Endothelial cell of umbilical vein (primary cell): ENCODE data around the gene CTIF. TPM values are rescaled to one million over a fixed set of nuclear protein-coding genes. Genes with fewer than 3 reads are reported as not detected.

Experiments used
- BruUV-seq: library from RNA; stranded (reverse); fragments of 400-500 nt; replicated peaks from 2 replicates; lab custom pipeline; 2021; lab: Mats Ljungman, UMichigan
- CTCF ChIA-PET: fragments of 300-600, 350-600 bp; sonication (Branson Sonifier 250); formaldehyde crosslinking; loops from one replicate; lab custom pipeline; 2021; ENCODE audit warnings: antibody characterized with exemption, inconsistent platforms; lab: Charles Lee
- POLR2A ChIA-PET: fragments of 300-600, 350-600 bp; sonication (Branson Sonifier 250); formaldehyde crosslinking; loops from one replicate; lab custom pipeline; 2021; ENCODE audit warnings: antibody characterized with exemption, inconsistent platforms; lab: Charles Lee
- DNase-seq: peaks from one replicate; pipeline ENCODE4 v3.0.0-alpha.2; 2011; ENCODE audit warnings: low read depth, low spot score
- FAIRE-seq: peaks from 2 replicates; lab custom pipeline; 2011; peaks lifted over from hg19 to GRCh38; lab: Jason Lieb, UNC
- H2AFZ ChIP-seq: 2 replicates; pipeline ENCODE4 v1.6.0; 2012; ENCODE audit warnings: low read depth, low read length, control low read depth, inconsistent platforms
- H3K27ac ChIP-seq: 2 replicates; pipeline ENCODE4 v1.5.1; 2011; ENCODE audit warnings: low read depth, mild to moderate bottlenecking, control low read depth, low read length, moderate library complexity; ENCODE audit not compliant: insufficient read depth
- H3K27me3 ChIP-seq, 2 experiments: 2 replicates each; pipeline versions ENCODE4 v1.6.0 to v1.6.1; 2011; ENCODE audit warnings: low read length in 2 of 2, mixed read lengths in 1 of 2; ENCODE audit not compliant: control insufficient read depth in 2 of 2, insufficient read depth in 2 of 2
- H3K36me3 ChIP-seq, 2 experiments: 2 replicates in 1 of 2; 3 replicates in 1 of 2; pipeline ENCODE4 v1.5.1; 2011; ENCODE audit warnings: low read length in 2 of 2, mild to moderate bottlenecking in 1 of 2, moderate library complexity in 1 of 2; ENCODE audit not compliant: control insufficient read depth in 2 of 2, insufficient read depth in 2 of 2; ENCODE audit errors: extremely low read depth in 1 of 2
- H3K4me1 ChIP-seq: 3 replicates; pipeline ENCODE4 v1.5.1; 2011; ENCODE audit warnings: mild to moderate bottlenecking, low read length; ENCODE audit not compliant: control insufficient read depth, insufficient read depth; ENCODE audit errors: extremely low read depth
- H3K4me2 ChIP-seq: 2 replicates; pipeline ENCODE4 v1.6.1; 2011; ENCODE audit warnings: low read length, control low read depth, mixed read lengths; ENCODE audit not compliant: insufficient read depth
- H3K4me3 ChIP-seq, 3 experiments: fragments of 200-600 bp in 1 of 3; sonication (generic), shearing (Covaris generic) in 1 of 3; replicated peaks in 1 of 3; 2 replicates each; pipeline ENCODE4 v1.5.1; 2011 to 2016; ENCODE audit warnings: control low read depth in 3 of 3, low read length in 3 of 3, mild to moderate bottlenecking in 2 of 3, inconsistent platforms in 1 of 3, low read depth in 1 of 3, moderate library complexity in 1 of 3; ENCODE audit not compliant: insufficient read depth in 1 of 3
- H3K79me2 ChIP-seq: 2 replicates; pipeline ENCODE4 v1.6.0; 2012; ENCODE audit warnings: low read length, inconsistent platforms; ENCODE audit not compliant: control insufficient read depth, insufficient read depth
- H3K9ac ChIP-seq: replicated peaks from 2 replicates; pipeline ENCODE3; 2011; ENCODE audit warnings: low read length, control low read depth; ENCODE audit not compliant: insufficient read depth; ENCODE audit errors: extremely low read depth
- H3K9me1 ChIP-seq: replicated peaks from 3 replicates; pipeline ENCODE4 v1.6.0; 2011; ENCODE audit warnings: mild to moderate bottlenecking, low read length; ENCODE audit not compliant: control insufficient read depth, insufficient read depth; ENCODE audit errors: extremely low read depth
- H3K9me3 ChIP-seq: replicated peaks from 2 replicates; pipeline ENCODE4 v1.5.1; 2012; ENCODE audit warnings: low read length, inconsistent platforms; ENCODE audit not compliant: control insufficient read depth, insufficient read depth
- H4K20me1 ChIP-seq: replicated peaks from 2 replicates; pipeline ENCODE3; 2011; ENCODE audit warnings: mild to moderate bottlenecking, low read length; ENCODE audit not compliant: control insufficient read depth, insufficient read depth; ENCODE audit errors: extremely low read depth
- CTCF ChIP-seq, 2 donors: IDR thresholded peaks; 1 replicate in 1 of 2; 2 replicates in 1 of 2; pipeline ENCODE4 v1.5.1; 2011; ENCODE audit warnings: low read length in 2 of 2, mild to moderate bottlenecking in 2 of 2, moderate library complexity in 2 of 2, control low read depth in 1 of 2, inconsistent platforms in 1 of 2, low read depth in 1 of 2; ENCODE audit not compliant: insufficient read depth in 1 of 2; ENCODE audit errors: extremely low read depth in 1 of 2
- EZH2 ChIP-seq: IDR thresholded peaks from 2 replicates; pipeline ENCODE4 v1.6.1; 2012; ENCODE audit warnings: borderline replicate concordance, low read depth, mild to moderate bottlenecking, moderate library complexity, low read length, inconsistent platforms; ENCODE audit not compliant: severe bottlenecking
- JUN ChIP-seq: IDR thresholded peaks from 2 replicates; pipeline ENCODE4 v1.6.1; 2011; ENCODE audit warnings: borderline replicate concordance, low read depth; ENCODE audit not compliant: insufficient read length, insufficient read depth
- MYC ChIP-seq: IDR thresholded peaks from one replicate; pipeline ENCODE4 v1.6.1; 2011; ENCODE audit warnings: mild to moderate bottlenecking, low read depth, low read length
- POLR2A ChIP-seq: IDR thresholded peaks from 2 replicates; pipeline ENCODE4 v1.6.1; 2012; ENCODE audit warnings: low read depth, mild to moderate bottlenecking, control low read depth, low read length
- POLR2AphosphoS5 ChIP-seq: IDR thresholded peaks from 2 replicates; pipeline ENCODE4 v1.6.1; 2012; ENCODE audit warnings: low read depth, mild to moderate bottlenecking, control low read depth, low read length, moderate library complexity; ENCODE audit not compliant: insufficient read depth
- dilution Hi-C: fragments of 300-500 bp; cut with MboI; formaldehyde crosslinking; loops from one replicate; pipeline ENCODE4 v1.15.0; 2019; ENCODE audit warnings: low sequenced_read_pairs; ENCODE audit not compliant: extremely low pct_ligation_motif_present
- intact Hi-C: fragments of 100-400 bp; cut with micrococcal nuclease; formaldehyde crosslinking; loops from one replicate; pipeline ENCODE4 v1.10.0; 2022
- polyA plus RNA-seq, 4 experiments: library from polyadenylated mRNA; depleted of rRNA in 3 of 4; stranded (reverse) in 3 of 4; unstranded in 1 of 4; fragments of >200 nt; gene quantifications; 2 replicates each; pipeline versions ENCODE4 v1.2.1 to v1.2.3, GENCODE V29; 2011 to 2012; ENCODE audit warnings: missing spikeins in 1 of 4
- total RNA-seq: library from RNA; stranded (reverse); gene quantifications from 2 replicates; pipeline ENCODE4 v1.2.3, GENCODE V29; 2021

The CTIF gene
- total and polyA plus RNA-seq, 2 donors (not counting 3 experiments of a cell fraction or from before 2014, with no cell fraction given) = 20.9 to 57.7 TPM

DNA sequence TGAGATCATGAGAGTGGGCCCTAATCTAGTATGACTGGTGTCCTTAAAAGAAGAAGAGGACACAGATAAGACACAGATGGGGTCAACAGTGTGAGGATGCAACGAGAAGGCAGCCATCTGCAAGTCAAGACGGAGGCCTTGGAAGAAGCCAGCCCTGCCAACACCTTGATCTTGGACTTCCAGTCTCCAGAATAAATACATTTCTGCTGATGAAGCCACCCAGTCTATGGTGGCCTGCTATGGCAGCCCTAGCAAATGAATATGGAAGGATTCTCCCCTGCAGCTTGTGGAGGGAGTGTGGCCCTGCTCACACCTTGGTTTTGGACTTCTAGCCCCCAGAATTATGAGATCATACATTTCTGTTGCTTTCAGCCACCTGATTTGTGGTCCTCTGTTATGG is 12.3 kb downstream of the CTIF start:
- FAIRE-seq (no peak), DNase-seq (no peak)
- BruUV-seq = no TSS peak
- Histone ChIP-seq H3K4me3 (no peak overlapping the region), H3K9me1 (no peaks in the 10 kb centered on the region), H3K27me3 (no peaks in the 10 kb centered on the region), H3K4me1 (peaks cover 11% of the 10 kb centered on the region), H4K20me1 (no peaks in the 10 kb centered on the region), H3K27ac (no peak overlapping the region), H3K79me2 (peaks cover 10% of the 10 kb centered on the region), H3K4me2 (no peak overlapping the region), H3K9me3 (no peaks in the 10 kb centered on the region), H3K36me3 (peaks cover 0 to 4% of the 10 kb centered on the region in 2 experiments), H2AFZ (no peak overlapping the region), H3K9ac (no peak overlapping the region)
- dilution Hi-C loops = no loop called here
- ChIA-PET CTCF (no interaction called here), POLR2A (no interaction called here)
- intact Hi-C loops = no loop called here
- TF ChIP-seq CTCF (IDR thresholded peaks at IDR 0.05; ENCODE audit: extremely low read depth in 1 of 2, insufficient read depth in 1 of 2, low read depth in 1 of 2, low read length in 2 of 2) (no peak), POLR2A (no peak), EZH2 (no peak), MYC (no peak), POLR2AphosphoS5 (no peak)

GRCh38 chr18:48552130-48552529 is 13.3 kb downstream of the CTIF start:
- H3K36me3 ChIP-seq = peaks cover 0 to 5% of the 10 kb centered on the region in 2 experiments
- H3K9me3 ChIP-seq = no peaks in the 10 kb centered on the region
- ChIA-PET POLR2A (no interaction called here), CTCF (no interaction called here)
- H3K4me2 ChIP-seq = no peak overlapping the region
- H2AFZ ChIP-seq = no peak overlapping the region
- no peak overlapping the region for H3K27ac ChIP-seq
- H3K27me3 ChIP-seq = no peaks in the 10 kb centered on the region
- BruUV-seq = no TSS peak
- intact Hi-C loops (no loop called here), dilution Hi-C loops (no loop called here)
- no peak overlapping the region for H3K4me3 ChIP-seq
- peaks cover 7% of the 10 kb centered on the region for H3K79me2 ChIP-seq
- DNase-seq (no peak), FAIRE-seq (no peak)
- peaks cover 5% of the 10 kb centered on the region for H3K4me1 ChIP-seq
- no peak overlapping the region for H3K9ac ChIP-seq
- H3K9me1 ChIP-seq = no peaks in the 10 kb centered on the region
- H4K20me1 ChIP-seq = no peaks in the 10 kb centered on the region
- TF ChIP-seq JUN = no peak
- no peak for TF ChIP-seq EZH2
